Measurements from ENCODE around the gene EMC1. TPM values are rescaled to one million over a fixed set of nuclear protein-coding genes. Genes with fewer than 3 reads are reported as not detected.

EMC1 gene
- total RNA-seq, 4 donors from 2014 or later, result 16.2 to 43.1 (median 36.1) TPM

DNA sequence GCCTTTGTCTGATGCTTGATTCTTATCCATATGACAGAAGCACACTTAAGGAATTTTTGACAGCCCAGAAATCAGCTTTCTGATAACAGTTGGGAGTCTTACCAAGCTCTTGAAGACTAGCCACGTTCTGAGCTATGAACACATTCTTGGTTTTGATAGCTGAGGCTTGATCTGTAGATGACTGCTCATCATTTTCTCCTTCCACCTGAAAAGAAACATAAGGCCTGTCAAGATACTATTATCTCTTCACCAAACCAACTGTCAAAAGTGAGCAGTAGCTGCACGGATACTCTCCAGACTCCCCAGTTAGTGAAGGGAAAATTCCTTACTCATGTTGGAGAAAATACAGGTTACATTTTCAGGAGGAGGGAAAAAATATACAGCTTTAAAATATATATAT lies 53.5 kb downstream of the EMC1 start:
- 37% methylated on average over 2 of the region's 2 CpGs for WGBS
- peaks cover 57 to 85% (median 75%) of the 10 kb centered on the region in 4 donors for H3K36me3 ChIP-seq

DNA sequence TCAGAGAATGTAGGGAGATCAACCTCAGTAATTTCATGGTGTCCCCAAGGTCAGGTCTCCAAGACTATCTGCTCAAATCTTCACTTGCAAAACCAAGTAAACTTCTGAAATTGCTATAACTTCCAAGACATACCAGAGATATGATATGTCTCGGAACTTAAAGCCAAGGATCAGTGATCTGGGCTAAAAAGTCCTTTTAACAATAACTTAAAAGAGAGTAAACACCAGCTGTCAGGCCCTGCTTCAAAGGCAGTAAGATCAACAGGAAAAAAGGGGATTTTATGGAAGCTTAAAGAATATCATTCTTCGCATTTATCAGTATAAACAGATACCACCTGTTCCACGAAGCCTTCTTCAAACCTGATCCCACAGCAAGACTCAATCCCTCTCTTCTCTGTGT lies 55.0 kb downstream of the EMC1 start:
- intact Hi-C loops (cut with DNase I), result no loop called here
- Histone ChIP-seq H3K27me3 (no peaks in the 10 kb centered on the region), H3K4me3 (no peak overlapping the region), H3K9me3 (no peaks in the 10 kb centered on the region), H3K36me3 (peaks cover 70 to 98% (median 88%) of the 10 kb centered on the region in 4 donors), H3K4me1 (peaks cover 10 to 30% (median 21%) of the 10 kb centered on the region in 4 donors), H3K27ac (replicated peaks in 1 of 4) (no peak overlapping the region)
- TF ChIP-seq POLR2AphosphoS5 (IDR thresholded peaks at IDR 0.05), result no peak
- TF ChIP-seq, protein P1, sequence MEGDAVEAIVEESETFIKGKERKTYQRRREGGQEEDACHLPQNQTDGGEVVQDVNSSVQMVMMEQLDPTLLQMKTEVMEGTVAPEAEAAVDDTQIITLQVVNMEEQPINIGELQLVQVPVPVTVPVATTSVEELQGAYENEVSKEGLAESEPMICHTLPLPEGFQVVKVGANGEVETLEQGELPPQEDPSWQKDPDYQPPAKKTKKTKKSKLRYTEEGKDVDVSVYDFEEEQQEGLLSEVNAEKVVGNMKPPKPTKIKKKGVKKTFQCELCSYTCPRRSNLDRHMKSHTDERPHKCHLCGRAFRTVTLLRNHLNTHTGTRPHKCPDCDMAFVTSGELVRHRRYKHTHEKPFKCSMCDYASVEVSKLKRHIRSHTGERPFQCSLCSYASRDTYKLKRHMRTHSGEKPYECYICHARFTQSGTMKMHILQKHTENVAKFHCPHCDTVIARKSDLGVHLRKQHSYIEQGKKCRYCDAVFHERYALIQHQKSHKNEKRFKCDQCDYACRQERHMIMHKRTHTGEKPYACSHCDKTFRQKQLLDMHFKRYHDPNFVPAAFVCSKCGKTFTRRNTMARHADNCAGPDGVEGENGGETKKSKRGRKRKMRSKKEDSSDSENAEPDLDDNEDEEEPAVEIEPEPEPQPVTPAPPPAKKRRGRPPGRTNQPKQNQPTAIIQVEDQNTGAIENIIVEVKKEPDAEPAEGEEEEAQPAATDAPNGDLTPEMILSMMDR (IDR thresholded peaks at IDR 0.05), result no peak
- TF ChIP-seq POLR2A (IDR thresholded peaks at IDR 0.05; ENCODE audit: low read depth), result no peak
- TF ChIP-seq EP300 (IDR thresholded peaks at IDR 0.05), result no peak
- DNase-seq (ENCODE audit: extremely low spot score), result no peak
- 84% methylated on average over 3 of the region's 3 CpGs for WGBS

More for the DNA sequence above, 53.5 kb downstream of the EMC1 start:
- Histone ChIP-seq H3K9me3 (no peaks in the 10 kb centered on the region), H3K4me1 (peaks cover 22 to 45% (median 37%) of the 10 kb centered on the region in 4 donors), H3K27ac (replicated peaks in 1 of 4) (no peak overlapping the region), H3K27me3 (no peaks in the 10 kb centered on the region), H3K4me3 (no peak overlapping the region)
- no peak for DNase-seq (ENCODE audit: extremely low spot score)
- intact Hi-C loops (cut with DNase I), result no loop called here
- no peak for TF ChIP-seq POLR2A (IDR thresholded peaks at IDR 0.05; ENCODE audit: low read depth)
- no peak for TF ChIP-seq EP300 (IDR thresholded peaks at IDR 0.05)
- TF ChIP-seq, protein P1 (IDR thresholded peaks at IDR 0.05), result no peak
- no peak for TF ChIP-seq POLR2AphosphoS5 (IDR thresholded peaks at IDR 0.05)

DNA sequence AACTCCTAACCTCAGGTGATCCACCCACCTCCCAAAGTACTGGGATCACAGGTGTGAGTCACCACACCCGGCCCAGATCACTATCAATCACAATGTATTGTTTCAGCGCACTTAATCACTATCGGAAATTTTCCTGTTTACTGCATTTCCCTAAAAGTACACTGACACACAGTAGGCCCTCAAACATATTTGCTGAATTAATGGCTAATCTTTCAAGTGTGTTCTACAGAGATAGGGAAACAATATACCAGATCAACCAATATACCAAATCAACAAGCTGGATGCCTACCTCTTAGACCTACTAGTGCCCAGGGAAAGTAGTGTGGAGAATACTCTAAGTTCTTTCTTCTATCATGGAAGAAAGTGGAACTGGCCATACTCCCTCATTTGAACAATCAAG lies 58.3 kb downstream of the EMC1 start:
- H3K4me3 ChIP-seq, result no peak overlapping the region
- peaks cover 68 to 100% (median 91%) of the 10 kb centered on the region in 4 donors for H3K36me3 ChIP-seq
- TF ChIP-seq POLR2A (IDR thresholded peaks at IDR 0.05; ENCODE audit: low read depth) (no peak), EP300 (IDR thresholded peaks at IDR 0.05) (no peak), POLR2AphosphoS5 (IDR thresholded peaks at IDR 0.05) (no peak)
- TF ChIP-seq, protein P1 (IDR thresholded peaks at IDR 0.05), result no peak
- H3K4me1 ChIP-seq, result peaks cover 0 to 17% (median 13%) of the 10 kb centered on the region in 4 donors
- H3K9me3 ChIP-seq, result no peaks in the 10 kb centered on the region
- no peak overlapping the region for H3K27ac ChIP-seq (replicated peaks in 1 of 4)
- intact Hi-C loops (cut with DNase I), result no loop called here
- 85% methylated on average over 3 of the region's 3 CpGs for WGBS
- DNase-seq (ENCODE audit: extremely low spot score), result no peak
- no peaks in the 10 kb centered on the region for H3K27me3 ChIP-seq

DNA sequence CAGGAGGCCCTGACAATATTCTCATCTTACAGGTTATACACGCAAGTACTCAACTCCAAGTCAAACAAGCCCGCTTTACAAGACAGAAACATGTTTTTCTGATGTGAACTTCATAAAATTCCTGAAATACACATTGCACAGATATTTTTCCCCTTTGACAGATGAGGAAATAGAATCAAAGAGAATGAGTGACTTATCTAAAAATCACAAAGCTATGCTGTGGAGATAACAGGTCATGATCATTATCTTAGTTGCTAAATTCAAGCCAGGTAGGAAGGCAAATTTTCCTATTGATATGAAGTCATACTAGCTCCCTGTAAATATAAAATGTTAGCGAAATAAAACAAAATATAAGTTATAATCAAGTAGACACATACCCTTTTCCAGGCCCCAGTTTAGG lies 59.5 kb downstream of the EMC1 start:
- Histone ChIP-seq H3K4me1 (peaks cover 0 to 17% (median 13%) of the 10 kb centered on the region in 4 donors), H3K27me3 (no peaks in the 10 kb centered on the region), H3K27ac (replicated peaks in 1 of 4) (no peak overlapping the region), H3K4me3 (no peak overlapping the region), H3K9me3 (no peaks in the 10 kb centered on the region), H3K36me3 (peaks cover 67 to 100% (median 89%) of the 10 kb centered on the region in 4 donors)
- DNase-seq (ENCODE audit: extremely low spot score), result no peak
- 90% methylated on average over 3 of the region's 3 CpGs for WGBS
- TF ChIP-seq POLR2A (IDR thresholded peaks at IDR 0.05; ENCODE audit: low read depth) (no peak), POLR2AphosphoS5 (IDR thresholded peaks at IDR 0.05) (no peak), EP300 (IDR thresholded peaks at IDR 0.05) (no peak)
- TF ChIP-seq, protein P1 (IDR thresholded peaks at IDR 0.05), result no peak
- intact Hi-C loops (cut with DNase I), result no loop called here

DNA sequence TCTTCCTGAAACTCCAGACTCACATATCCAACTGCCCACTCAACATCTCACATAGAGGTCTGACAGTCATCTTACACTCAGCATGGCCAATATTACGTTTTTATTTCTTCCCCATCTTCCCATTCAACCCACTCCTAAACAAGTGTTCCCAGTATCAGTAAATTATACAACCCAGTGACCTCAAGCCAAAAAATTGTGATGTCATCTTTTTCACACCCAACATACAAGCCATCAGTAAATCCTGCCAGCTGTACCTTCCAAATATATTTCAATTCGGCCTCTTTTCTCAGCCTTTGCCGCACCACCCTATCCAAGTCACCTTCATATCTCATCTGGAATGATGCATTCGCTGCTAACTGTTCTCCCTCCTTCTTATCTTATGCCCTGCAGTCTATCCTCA lies 60.9 kb downstream of the EMC1 start:
- Histone ChIP-seq H3K4me1 (peaks cover 0 to 17% (median 13%) of the 10 kb centered on the region in 4 donors), H3K9me3 (no peaks in the 10 kb centered on the region), H3K27me3 (no peaks in the 10 kb centered on the region), H3K4me3 (no peak overlapping the region), H3K27ac (replicated peaks in 1 of 4) (no peak overlapping the region), H3K36me3 (peaks cover 74 to 100% (median 90%) of the 10 kb centered on the region in 4 donors)
- TF ChIP-seq EP300 (IDR thresholded peaks at IDR 0.05), result no peak
- TF ChIP-seq, protein P1 (IDR thresholded peaks at IDR 0.05), result no peak
- no peak for TF ChIP-seq POLR2A (IDR thresholded peaks at IDR 0.05; ENCODE audit: low read depth)
- no peak for TF ChIP-seq POLR2AphosphoS5 (IDR thresholded peaks at IDR 0.05)
- intact Hi-C loops (cut with DNase I), result no loop called here
- no peak for DNase-seq (ENCODE audit: extremely low spot score)
- 93% methylated on average over 4 of the region's 4 CpGs for WGBS
